Measurements from ENCODE around the gene PDE4D. TPM values are rescaled to one million over a fixed set of nuclear protein-coding genes. Genes with fewer than 3 reads are reported as not detected.

PDE4D gene
- total RNA-seq, 1 experiment from 2014 or later = 2.4 TPM

GRCh38 chr5:59326596-59326995 is 566.9 kb downstream of the PDE4D start:
- Histone ChIP-seq H3K4me1 (ENCODE audit: control insufficient read depth, insufficient read depth, low read length) (no peaks in the 10 kb centered on the region), H3K4me3 (ENCODE audit: low read depth in 2 of 2, low read length in 2 of 2) (no peak overlapping the region), H3K27ac (ENCODE audit: low read length) (no peak overlapping the region), H3K9me3 (ENCODE audit: control insufficient read depth, insufficient read depth, low read depth, low read length) (no peaks in the 10 kb centered on the region), H3K36me3 (ENCODE audit: control insufficient read depth, insufficient read depth, low read length) (no peaks in the 10 kb centered on the region), H3K27me3 (ENCODE audit: control insufficient read depth, insufficient read depth, low read length) (no peaks in the 10 kb centered on the region)
- TF ChIP-seq TCF7L2 (IDR thresholded peaks at IDR 0.05; ENCODE audit: low read depth, low read length) (no peak), SIN3A (IDR thresholded peaks at IDR 0.05; ENCODE audit: borderline replicate concordance, insufficient read depth, low read depth, low read length) (no peak), CTCF (IDR thresholded peaks at IDR 0.05) (no peak), REST (IDR thresholded peaks at IDR 0.05; ENCODE audit: insufficient read depth in 1 of 2, low read depth in 2 of 2, low read length in 1 of 2) (no peak), POLR2AphosphoS5 (IDR thresholded peaks at IDR 0.05; ENCODE audit: low read depth, low read length) (no peak)
- POLR2A ChIA-PET = no interaction called here
- intact Hi-C loops (cut with micrococcal nuclease; ENCODE audit: unreplicated experiment) = no loop called here
- no TSS peak for BruUV-seq (replicated peaks)
- no peak for ATAC-seq
- CTCF ChIA-PET = no interaction called here
- in situ Hi-C loops (cut with HindIII; ENCODE audit: low pct_unique_long_range_greater_than_20kb, low sequenced_read_pairs) = no loop called here
- no peak for DNase-seq (ENCODE audit: low read depth, low spot score)

DNA sequence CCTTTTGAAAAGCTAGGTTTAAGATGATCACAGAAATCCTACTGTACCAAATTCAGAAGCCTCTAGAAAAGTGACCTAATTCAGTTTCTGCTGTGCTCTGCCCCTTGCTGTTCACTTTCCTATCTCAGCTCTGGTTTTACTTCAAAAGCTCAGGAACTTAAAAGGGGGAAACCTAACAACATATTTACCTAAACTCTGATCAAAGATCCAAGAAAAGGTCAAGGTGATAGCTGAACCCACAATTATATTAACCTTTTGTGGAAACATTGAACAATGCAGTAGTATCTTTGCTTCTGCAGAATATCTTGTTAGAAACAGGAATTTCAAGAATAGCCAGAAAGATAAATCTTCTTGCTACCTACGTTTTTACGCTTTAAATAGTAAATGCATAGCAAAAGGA is 568.5 kb downstream of the PDE4D start:
- Histone ChIP-seq H3K36me3 (ENCODE audit: control insufficient read depth, insufficient read depth, low read length) (no peaks in the 10 kb centered on the region), H3K4me3 (ENCODE audit: low read depth in 2 of 2, low read length in 2 of 2) (no peak overlapping the region), H3K27me3 (ENCODE audit: control insufficient read depth, insufficient read depth, low read length) (no peaks in the 10 kb centered on the region), H3K4me1 (ENCODE audit: control insufficient read depth, insufficient read depth, low read length) (no peaks in the 10 kb centered on the region), H3K9me3 (ENCODE audit: control insufficient read depth, insufficient read depth, low read depth, low read length) (no peaks in the 10 kb centered on the region), H3K27ac (ENCODE audit: low read length) (no peak overlapping the region)
- in situ Hi-C loops (cut with HindIII; ENCODE audit: low pct_unique_long_range_greater_than_20kb, low sequenced_read_pairs) = no loop called here
- no TSS peak for BruUV-seq (replicated peaks)
- DNase-seq (ENCODE audit: low read depth, low spot score) (no peak), ATAC-seq (no peak)
- intact Hi-C loops (cut with micrococcal nuclease; ENCODE audit: unreplicated experiment) = no loop called here
- POLR2A ChIA-PET = no interaction called here
- TF ChIP-seq CTCF (IDR thresholded peaks at IDR 0.05) (no peak), SIN3A (IDR thresholded peaks at IDR 0.05; ENCODE audit: borderline replicate concordance, insufficient read depth, low read depth, low read length) (no peak), TCF7L2 (IDR thresholded peaks at IDR 0.05; ENCODE audit: low read depth, low read length) (no peak), POLR2AphosphoS5 (IDR thresholded peaks at IDR 0.05; ENCODE audit: low read depth, low read length) (no peak), REST (IDR thresholded peaks at IDR 0.05; ENCODE audit: insufficient read depth in 1 of 2, low read depth in 2 of 2, low read length in 1 of 2) (no peak)
- CTCF ChIA-PET = no interaction called here
